MV-4-11 (cell line): ENCODE results near the gene PPP1R13B.

Experiments
- DNase-seq: peaks from one replicate; lab custom pipeline; 2025; lab: John Stamatoyannopoulos, UW

PPP1R13B gene

DNA sequence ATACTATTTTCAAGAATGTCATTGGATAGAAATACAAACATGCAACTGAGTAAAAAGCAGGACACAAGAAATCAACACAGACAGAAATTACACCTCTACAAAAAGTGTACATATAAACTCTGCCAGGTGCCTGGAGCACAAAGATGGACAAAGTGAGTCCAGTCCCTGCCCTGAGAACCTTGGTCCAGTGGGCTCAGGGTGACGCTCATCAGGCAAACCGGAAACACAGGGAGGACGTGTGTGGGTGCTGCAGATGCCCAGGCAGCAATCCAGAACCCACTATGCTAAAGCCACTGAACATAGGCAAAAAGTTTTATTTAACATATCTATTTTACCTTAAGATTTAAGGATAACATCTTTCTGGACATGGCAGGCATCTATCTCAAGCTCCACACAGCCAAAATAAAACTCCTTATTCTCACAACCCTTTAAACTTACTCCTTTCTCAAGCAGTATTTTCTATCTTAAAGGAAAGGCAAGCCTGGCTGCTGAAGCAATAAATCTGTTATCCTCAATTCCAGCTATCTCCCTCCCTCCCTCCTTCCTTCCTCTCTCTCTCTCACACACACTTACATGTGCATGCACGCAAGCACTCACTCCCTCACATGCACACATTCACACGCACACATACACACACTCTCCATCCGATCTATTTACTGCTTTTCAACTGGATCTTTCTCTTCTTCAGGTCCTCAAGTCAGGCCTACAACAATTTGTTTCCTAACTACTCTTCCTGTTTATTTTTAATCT lies 10.2 kb downstream of the PPP1R13B start:
- no peak for DNase-seq

DNA sequence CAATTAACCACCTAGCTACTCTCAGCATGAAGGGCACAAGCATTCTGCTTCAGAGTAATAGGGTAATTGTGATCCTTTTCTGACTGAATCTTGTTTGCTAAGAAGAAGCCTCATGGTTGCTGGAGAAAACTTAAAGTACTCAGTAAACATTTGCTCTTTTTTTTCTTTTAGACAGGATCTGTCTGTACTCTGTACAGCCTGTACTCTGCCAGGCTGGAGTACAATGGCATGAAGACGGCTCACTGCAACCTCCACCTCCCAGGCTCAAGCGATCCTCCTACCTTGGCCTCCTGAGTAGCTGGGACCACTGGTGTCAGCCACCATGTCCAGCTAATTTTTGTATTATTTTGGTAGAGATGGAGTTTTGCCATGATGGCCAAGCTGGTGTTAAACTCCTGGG lies 12.4 kb downstream of the PPP1R13B start:
- DNase-seq: no peak

DNA sequence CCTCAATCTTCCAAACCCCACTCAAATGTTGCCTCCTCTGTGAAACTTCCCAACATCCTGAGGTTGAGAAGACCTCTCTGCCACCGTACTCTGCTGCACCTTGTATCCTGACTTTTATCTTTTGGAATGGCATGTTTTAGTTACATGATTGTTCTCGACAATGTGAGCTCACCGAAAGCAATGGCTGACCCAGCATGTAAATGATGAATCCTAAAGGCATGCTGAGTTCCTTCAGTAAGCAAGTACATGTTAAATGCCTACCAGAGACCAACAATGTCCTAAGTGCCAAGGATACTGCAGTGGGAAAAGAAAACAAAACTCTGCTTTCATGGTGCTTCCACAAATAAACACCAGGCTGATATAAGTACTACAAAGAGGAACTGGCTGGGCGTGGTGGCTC lies 13.7 kb downstream of the PPP1R13B start:
- DNase-seq: no peak

DNA sequence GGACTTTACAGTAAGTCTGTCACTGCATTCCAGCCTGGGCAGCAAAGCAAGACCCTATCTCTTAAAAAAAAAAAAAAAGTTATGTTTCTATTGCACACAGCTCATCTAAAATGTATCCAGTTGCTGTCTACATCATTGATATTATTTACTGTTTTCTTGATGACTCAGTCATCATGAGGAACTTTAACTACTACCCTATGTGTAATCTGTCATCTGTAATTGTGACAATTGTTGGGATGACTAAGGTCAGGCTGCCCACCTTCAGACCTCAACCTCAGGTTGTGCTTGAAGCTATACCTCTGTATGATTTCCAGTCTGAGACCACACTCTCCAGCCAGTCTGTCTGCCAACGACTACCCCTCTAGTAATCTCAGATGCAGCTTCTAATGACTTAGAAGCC lies 15.3 kb downstream of the PPP1R13B start:
- no peak for DNase-seq

DNA sequence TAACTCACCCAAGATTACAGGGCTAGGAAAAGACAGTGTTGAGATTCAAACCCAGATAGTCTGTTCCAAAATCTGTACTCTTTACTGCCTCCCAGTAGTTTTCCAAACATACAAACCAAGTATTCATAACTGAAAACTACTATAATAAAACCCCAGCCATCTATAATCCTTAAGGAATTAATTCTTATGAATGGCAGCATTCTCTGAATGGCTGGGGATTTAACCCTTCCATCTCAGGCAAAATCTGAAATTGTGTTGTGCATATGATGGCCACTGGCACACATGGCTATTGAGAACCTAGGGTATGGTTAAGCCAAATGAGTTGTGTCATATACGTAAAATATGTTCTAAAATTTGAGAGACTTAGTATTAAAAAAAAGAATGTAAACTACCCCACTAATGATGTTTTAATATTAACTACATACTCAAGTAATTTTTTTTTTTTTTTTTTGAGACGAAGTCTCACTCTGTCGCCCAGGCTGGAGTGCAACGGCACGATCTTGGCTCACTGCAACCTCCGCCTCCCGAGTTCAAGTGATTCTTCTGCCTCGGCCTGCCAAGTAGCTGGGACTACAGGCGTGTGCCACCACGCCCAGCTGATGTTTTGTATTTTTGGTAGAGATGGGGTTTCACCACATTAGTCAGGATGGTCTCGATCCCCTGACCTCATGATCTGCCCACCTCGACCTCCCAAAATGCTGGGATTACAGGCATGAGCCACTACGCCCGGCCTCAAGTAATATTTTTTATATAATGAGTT lies 16.7 kb downstream of the PPP1R13B start:
- no peak for DNase-seq

DNA sequence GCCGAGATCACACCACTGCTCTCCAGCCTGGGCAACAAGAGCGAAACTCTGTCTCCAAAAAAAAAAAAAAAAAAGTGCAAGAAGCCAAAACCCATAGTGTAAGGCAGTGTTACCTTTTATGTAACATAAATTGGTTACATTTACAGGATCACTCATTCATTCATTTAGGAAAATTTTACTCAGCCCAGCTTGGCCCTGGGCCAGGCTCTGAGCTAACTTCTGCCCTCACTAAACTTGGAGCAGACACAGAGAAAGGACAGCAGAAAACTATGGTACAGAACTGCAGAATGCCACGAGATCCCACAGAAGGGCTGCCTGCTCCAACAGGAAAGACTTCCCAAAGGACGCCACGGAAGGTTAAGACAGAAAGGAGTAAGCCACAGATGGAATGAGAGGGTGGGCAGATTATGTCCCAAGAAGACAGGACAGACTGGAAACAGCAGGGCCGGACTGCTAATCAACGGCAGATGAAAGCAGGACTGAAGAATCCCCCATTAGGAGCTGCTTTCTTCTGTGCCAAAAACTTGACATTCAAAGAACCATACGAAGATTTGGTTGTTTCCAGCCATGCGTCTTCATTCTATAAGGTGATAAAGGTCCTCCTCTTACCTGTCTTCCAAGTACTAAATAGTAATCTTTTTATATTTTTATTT lies 18.9 kb downstream of the PPP1R13B start:
- DNase-seq: no peak

DNA sequence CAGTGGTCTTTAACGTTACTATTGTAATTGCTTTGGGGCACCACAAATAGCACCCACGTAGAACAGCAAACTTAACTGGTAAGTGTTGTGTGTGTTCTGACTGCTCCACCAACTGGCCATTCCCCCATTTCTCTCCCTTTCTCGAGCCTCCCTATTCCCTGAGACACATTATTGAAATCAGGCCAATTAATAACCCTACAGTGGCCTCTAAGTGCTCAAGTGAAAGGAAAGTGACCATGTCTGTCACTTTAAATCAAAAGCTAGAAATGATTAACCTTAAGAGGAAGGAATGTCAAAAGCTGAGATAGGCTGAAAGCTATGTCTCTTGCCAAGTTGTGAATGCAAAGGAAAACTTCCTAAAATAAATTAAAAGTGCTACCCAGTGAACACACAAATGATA lies 22.3 kb downstream of the PPP1R13B start:
- no peak for DNase-seq

DNA sequence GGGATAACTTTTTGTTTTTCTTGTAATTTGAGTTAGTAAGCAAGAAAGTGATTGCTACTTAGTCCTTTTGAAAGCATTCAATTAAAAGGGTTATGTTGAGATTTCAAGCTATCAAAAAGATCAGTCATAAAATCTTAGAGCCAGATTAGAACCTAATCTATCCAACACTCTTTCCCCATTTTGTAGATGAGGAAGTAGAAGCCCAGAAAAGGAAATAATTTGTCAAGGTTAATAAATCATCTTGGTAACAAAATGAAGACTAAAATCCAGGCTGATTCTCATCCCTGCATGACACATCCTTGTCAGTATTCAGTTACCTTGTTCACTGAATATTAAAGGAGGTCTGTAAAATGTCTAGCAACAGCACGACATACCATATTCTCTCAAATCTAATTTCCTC lies 26.5 kb downstream of the PPP1R13B start:
- DNase-seq: peak; percentile 35

DNA sequence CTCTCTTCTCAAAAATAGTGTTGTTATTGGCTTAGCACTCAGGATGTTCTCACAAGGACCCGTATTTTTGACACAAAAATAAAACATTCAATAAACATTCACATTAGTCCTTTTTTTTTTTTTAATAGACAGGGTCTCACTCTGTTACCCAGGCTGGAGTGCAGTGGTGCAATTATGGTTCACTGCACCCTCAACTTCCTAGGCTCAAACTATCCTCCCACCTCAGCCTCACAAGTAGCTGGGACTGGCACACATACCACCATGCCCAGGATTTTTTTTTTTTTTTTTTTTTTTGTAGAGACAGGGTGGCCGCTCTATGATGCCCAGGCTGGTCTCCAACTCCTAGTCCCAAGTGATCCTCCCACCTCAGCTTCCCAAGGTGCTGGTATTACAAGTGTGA lies 27.0 kb downstream of the PPP1R13B start:
- no peak for DNase-seq

DNA sequence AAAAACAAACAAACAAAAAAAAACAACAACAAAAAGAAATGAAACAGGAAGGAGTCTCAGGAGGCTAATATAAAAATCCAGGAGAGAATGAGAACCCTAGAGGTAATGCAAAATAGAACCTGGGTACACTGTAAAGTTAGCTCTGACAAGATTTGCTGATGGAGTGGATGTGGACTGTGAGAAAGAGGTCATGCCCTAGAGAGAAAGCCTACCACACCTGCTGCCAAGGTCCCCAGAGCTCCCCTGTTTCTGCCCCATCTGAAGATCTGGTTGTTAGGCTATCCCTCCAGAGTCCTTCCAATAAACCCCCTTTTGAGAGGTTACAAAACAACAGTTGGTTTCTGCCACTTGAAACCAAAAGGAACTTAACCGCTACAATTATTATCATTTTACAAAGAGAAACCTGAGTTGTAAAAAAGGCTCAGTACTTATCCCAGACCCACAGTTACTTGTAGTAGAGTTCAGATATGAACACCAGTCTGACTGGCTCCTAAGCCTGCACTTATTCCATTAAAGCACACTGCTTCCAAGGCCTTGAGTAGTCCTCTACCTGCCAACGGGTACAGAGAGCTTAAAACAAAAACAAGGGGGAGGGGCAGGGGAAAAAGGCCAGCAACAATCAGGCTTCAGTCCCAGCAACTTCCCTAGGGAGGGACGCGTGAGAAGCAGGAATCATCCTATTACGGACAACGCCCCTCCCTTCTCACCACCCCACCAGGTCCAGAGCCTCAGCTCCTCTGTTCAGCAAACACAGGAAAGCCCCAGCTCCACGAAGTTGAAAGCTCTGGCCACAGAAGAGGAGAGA lies 27.7 kb downstream of the PPP1R13B start:
- no peak for DNase-seq

DNA sequence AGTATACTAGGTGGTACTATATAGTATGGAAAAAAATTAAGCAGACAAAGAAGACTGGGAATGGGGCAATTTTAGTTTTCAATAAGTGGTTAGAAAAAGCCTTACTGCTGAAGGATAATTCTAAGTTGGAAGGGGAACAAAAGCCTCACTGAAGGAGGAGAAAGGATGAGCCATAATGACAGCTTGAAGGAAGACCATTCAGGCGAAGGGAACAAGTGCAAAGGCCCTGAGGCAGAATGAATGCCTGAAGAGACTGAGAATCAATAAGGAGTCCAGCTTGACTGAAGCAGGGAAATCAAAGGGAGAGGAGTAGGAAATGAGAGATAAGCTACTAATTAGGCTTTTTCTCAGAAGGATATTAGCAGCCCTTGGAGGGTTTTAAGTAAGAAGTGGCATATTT lies 28.5 kb downstream of the PPP1R13B start:
- DNase-seq: no peak

DNA sequence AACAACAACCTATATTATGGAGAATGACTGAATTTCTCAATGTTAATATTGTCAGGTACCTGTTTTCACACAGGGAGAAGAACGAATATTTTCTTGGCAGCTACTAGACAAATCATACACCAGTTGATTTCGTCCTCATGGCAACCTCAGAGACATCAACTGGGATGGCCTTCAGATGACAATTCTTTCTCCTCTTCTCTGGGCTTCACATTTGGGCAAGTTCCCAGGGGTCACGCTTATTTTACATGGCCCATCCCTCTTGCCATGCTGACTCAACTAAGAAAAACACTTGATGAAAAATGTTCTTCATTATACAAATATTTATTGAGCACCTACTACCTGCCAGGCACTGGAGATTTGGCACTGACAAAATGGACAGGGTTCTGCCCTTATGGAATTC lies 29.0 kb downstream of the PPP1R13B start:
- DNase-seq: no peak

DNA sequence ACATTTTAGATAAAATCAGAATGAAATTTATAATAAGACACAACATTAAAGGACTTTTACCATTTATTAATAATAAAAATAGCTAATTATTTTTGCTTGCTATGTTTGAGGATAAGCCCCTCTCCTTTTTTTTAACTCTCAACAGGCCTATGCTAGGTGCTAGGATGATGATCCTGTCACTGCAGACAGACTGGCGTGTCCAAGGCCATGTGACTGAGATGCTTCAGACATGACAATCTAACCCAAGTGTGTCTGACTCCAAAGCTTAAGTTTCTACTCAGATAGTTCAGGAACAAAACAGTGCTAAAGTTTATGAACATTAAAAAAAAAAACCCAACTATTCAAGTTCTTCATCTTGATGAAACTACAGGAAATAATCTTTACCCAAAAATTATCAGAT lies 29.8 kb downstream of the PPP1R13B start:
- no peak for DNase-seq

DNA sequence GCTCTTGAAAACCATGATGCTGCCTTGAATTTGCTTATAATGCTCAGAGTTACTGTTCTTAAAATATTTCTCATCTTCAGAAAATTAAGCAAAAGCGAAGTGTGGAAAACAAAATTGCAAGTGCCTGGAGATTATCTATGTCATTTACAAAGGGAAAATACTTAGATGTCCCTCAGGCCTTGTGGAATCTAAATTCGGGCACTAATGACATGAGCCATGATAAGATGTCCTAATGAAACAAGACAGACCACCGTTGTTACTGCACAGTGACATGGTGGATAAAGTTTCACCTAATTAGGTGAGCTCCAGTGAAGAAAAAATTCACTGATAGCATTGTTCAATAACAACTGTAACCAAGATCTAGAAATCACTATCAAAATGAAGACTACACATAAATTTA lies 30.4 kb downstream of the PPP1R13B start:
- no peak for DNase-seq

DNA sequence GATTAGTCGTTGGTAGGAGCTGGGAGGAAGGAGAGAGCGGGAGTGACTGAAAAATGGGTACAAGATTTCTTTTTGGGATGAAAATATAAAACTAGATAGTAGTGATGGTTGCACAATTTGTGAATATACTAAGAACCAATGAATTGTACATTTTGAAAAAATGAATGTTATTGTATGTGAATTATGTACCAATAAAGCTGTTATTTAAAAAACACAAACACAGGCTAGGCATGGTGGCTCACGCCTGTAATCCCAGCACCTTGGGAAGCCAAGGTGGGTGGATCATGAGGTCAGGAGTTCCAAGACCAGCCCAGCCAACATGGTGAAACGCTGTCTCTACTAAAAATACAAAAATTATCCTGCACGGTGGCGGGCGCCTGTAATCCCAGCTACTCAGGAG lies 32.1 kb downstream of the PPP1R13B start:
- DNase-seq: no peak

DNA sequence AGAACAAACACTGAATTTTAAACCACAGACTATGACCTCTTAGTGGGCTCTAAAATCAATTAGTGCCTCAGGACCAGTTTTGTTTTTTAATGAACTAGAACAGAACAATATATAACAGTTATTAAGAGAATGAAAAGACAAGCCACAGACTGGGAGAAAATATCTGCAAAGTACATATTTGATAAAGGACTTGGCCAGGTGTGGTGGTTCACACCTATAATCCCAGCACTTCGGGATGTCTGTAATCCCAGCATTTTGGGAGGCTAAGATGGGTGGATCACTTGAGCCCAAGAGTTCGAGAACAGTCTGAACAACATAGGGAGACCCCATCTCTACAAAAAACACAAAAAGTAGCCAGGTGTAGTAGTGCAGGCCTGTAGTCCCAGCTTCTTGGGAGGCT lies 36.2 kb downstream of the PPP1R13B start:
- DNase-seq: no peak

DNA sequence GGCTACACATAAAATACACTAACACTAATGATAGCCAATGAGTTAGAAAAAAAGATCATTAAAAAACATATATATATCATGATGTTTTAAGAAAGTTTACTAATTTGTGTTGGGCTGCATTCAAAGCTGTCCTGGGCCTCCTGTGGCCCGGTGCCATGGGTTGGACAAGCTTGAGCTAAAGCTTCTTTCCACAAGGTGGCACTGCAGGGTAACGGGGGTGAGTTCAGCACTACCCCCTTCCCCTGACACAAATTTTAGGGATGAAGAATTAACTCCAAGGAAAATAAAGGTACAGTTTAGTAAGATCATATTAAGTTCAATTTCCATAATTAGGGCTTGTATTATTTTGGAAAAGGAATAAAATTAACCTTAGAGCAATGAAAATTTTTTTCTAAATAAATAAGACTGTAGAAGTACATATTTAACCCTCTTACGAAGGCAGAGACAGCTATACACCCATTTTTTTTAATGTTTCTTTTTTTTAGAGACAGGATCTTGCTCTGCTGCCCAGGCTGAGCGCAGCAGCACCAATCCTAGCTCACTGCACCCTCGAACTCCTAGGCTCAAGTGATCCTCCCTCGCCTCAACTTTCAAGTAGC lies 38.9 kb downstream of the PPP1R13B start:
- DNase-seq: no peak

DNA sequence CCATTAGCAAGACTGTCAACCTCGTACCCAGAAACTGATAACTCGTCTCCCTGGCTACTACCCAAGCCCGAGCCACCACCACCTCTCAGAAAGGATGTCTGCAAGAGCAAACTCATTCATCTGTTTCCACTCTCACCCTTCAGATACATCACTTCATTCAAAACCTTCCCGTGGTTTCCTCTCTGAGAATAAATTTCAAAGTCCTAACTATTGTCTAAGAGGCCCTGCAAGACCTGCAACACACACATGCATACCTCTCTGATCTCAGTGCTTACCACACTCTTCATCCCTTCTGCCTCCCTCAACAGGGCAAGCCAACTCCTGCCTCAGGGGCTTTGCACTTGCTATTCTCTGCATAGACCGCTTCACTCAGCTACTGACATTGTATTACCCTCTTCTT lies 40.6 kb downstream of the PPP1R13B start:
- DNase-seq: no peak

DNA sequence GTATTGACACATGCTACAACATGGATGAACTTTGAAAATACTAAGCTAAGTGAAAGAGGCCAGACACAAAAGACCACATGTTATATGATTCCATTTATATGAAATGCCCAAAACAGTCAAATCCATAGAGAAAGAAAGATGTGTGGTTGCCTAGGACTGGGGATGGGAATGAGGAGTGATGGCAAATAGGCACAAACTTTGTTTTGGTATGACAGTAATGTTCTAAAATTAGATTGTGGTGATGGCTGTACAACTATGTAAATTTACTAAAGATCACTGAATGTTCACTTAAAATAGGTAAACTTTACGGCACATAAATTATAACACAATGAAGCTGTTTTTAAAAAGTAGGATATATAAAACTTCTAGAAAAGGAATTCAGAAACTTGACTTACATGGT lies 41.7 kb downstream of the PPP1R13B start:
- DNase-seq: no peak

DNA sequence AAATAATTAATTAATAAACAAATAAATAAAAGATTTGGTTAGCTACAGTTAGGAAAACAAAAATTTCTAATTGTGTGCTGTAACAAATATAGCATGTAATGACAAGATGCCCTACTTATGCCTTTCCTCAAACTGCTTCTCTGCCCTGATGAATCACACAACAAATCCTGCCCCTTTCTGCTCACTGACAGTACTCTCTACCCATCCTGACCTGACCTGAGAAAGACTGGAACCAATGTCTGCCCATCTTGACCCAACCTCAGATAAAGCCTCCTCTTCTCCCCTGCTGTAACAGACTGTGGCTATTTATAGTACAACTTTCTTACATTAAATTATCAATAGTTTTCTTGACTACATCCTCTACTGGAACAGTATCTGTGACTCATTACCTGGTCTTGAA lies 43.7 kb downstream of the PPP1R13B start:
- peak; percentile 2 for DNase-seq

DNA sequence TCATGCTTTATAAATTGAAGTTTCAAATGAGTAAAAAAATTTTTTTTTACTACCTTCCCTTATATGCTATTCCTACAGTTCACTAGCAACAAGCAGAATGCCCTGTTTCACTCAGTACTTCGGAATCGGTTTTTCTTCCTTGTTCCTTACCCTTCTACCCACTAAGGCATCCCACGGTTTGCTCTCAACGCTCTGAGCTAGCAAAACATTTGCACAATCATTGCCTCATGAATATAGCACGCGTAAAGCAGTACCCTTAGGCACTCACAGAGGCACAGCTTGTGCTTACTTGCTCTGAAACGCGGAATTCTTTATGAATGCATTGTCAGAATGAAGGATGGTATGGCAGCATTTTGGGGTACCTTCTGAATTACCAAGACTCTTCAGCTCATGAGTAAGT lies 45.0 kb downstream of the PPP1R13B start:
- DNase-seq: peak; percentile 47

DNA sequence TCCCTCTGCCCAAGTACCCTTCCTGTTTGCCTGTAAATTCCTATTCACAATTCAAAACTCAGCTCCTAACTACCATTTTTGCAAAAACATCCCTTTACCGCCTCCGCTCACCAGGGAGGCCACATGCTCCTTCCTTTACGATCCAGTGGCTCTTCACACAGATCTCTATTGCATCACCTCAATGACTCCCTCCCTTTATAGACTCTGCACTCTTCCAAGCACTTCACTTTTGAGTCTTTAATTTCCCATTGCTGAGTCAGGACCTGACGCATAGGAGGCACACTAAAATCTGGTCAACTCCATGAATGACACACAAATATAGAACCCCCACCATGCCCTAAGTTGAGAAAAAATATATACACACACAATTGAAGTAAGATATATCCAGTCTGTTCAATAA lies 45.9 kb downstream of the PPP1R13B start:
- DNase-seq: peak; percentile 78
